Measurements from ENCODE around the gene SNX9. TPM values are rescaled to one million over a fixed set of nuclear protein-coding genes. Genes with fewer than 3 reads are reported as not detected.

The SNX9 gene
- total RNA-seq, 2 experiments from 2014 or later = 46.6 to 48.5 TPM

DNA sequence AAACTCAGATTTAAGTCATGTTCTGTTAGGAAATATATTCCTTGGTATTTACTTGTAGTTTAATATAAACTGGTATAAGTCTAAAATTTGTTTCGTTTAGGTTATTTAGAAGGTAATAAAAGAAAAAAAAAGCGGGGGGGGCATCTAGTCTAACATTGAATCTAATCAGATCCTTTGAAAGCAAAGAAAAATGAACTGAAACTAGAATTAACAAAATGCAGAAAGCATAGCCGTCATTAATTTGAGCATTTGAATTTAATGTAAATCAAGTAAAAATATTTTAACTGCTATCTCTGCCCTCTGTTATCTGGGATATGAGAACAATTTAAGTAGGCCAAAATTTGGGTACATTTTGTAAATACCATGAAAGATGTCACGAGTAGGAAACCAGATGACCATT lies 54.1 kb downstream of the SNX9 start:
- DNase-seq (no peak), ATAC-seq (ENCODE audit: poor library complexity) (no peak)
- Histone ChIP-seq H3K27me3 (ENCODE audit: control insufficient read depth in 1 of 2, insufficient read depth in 2 of 2, low read length in 2 of 2) (no peaks in the 10 kb centered on the region), H3K4me1 (ENCODE audit: insufficient read depth, low read length) (peaks cover 20% of the 10 kb centered on the region), H3K27ac (ENCODE audit: low read depth in 1 of 2, low read length in 2 of 2) (no peak overlapping the region), H3K9me3 (ENCODE audit: control insufficient read depth in 1 of 2, insufficient read depth in 1 of 2, low read length in 2 of 2) (no peaks in the 10 kb centered on the region), H3K36me3 (ENCODE audit: insufficient read depth, low read length) (peaks cover 34% of the 10 kb centered on the region), H3K4me3 (ENCODE audit: low read length) (no peak overlapping the region)
- H3K4me1 Mint-ChIP-seq (ENCODE audit: low read depth) = peaks cover 72% of the 10 kb centered on the region
- POLR2A ChIA-PET = interaction anchor here (1.0 kb wide), 2 partner anchors 62 to 121 kb away, joined by 3 read pairs; no protein-coding TSS in a partner anchor
- no peaks in the 10 kb centered on the region for H3K9me3 Mint-ChIP-seq
- peaks cover 86% of the 10 kb centered on the region for H3K36me3 Mint-ChIP-seq (ENCODE audit: low read depth)
- intact Hi-C loops (cut with DNase I, micrococcal nuclease) = no loop called here
- CTCF ChIA-PET = interaction anchor here (1.4 kb wide), 1 partner anchor 15 kb away, joined by 3 read pairs; no protein-coding TSS in a partner anchor
- TF ChIP-seq, protein P1, sequence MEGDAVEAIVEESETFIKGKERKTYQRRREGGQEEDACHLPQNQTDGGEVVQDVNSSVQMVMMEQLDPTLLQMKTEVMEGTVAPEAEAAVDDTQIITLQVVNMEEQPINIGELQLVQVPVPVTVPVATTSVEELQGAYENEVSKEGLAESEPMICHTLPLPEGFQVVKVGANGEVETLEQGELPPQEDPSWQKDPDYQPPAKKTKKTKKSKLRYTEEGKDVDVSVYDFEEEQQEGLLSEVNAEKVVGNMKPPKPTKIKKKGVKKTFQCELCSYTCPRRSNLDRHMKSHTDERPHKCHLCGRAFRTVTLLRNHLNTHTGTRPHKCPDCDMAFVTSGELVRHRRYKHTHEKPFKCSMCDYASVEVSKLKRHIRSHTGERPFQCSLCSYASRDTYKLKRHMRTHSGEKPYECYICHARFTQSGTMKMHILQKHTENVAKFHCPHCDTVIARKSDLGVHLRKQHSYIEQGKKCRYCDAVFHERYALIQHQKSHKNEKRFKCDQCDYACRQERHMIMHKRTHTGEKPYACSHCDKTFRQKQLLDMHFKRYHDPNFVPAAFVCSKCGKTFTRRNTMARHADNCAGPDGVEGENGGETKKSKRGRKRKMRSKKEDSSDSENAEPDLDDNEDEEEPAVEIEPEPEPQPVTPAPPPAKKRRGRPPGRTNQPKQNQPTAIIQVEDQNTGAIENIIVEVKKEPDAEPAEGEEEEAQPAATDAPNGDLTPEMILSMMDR (IDR thresholded peaks at IDR 0.05) = no peak
- peak overlapping the region; percentile 75 for H3K27ac Mint-ChIP-seq
- H3K4me3 Mint-ChIP-seq = peak overlapping the region; percentile 32
- H3K27me3 Mint-ChIP-seq = no peaks in the 10 kb centered on the region

DNA sequence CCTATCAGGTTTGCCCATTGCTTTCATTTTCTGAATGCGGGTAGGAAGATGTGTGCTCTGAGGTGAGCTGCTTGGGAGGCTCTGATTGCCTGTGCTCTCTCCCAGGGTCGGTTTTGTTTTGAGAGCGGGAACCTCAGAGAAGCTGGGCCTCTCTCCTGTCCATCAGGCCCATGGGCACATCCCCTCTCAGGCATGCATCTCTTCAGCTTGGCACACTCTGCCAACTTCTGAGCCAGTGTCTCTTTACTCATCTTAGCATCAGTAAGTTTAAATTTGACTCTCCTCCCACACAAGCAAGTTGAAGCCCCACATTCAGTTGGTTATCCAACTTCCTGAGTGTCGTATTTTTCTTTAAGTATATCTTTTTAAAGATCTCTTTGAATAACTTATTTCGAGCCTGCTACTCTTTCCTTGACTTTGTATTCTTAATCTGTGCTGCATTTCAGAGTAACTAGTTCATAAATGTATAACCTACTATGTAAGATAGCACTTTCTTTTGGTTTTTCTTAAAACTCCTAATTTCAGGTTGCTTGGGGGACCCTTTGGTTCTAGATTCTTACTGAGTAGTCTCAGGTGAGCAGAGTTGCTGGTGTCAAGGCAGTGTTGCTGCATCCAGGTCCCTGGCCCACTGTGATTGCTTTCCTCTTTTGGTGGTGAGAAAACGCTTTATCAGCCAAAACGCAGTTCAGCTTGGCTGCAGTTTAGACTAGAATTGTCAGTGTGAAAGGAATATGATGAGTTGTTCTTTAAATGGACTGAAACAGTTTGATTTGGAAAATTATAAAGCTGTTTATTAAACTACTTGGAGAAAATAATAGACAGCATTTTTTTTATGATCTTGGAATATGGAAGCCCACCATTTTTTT lies 54.8 kb downstream of the SNX9 start:
- DNase-seq (no peak), ATAC-seq (ENCODE audit: poor library complexity) (peak; percentile 25)
- H3K27ac Mint-ChIP-seq = peak overlapping the region; percentile 75
- ChIA-PET POLR2A (interaction anchor here (1.0 to 1.4 kb wide), 2 partner anchors 118 to 122 kb away, joined by 3 read pairs; no protein-coding TSS in a partner anchor), CTCF (interaction anchor here (1.4 kb wide), 1 partner anchor 15 kb away, joined by 3 read pairs; no protein-coding TSS in a partner anchor)
- H3K9me3 Mint-ChIP-seq = no peaks in the 10 kb centered on the region
- H3K36me3 Mint-ChIP-seq (ENCODE audit: low read depth) = peaks cover 92% of the 10 kb centered on the region
- H3K4me3 Mint-ChIP-seq = peak overlapping the region; percentile 32
- Histone ChIP-seq H3K4me1 (ENCODE audit: insufficient read depth, low read length) (peaks cover 17% of the 10 kb centered on the region), H3K4me3 (ENCODE audit: low read length) (no peak overlapping the region), H3K9me3 (ENCODE audit: control insufficient read depth in 1 of 2, insufficient read depth in 1 of 2, low read length in 2 of 2) (no peaks in the 10 kb centered on the region), H3K36me3 (ENCODE audit: insufficient read depth, low read length) (peaks cover 29% of the 10 kb centered on the region), H3K27me3 (ENCODE audit: control insufficient read depth in 1 of 2, insufficient read depth in 2 of 2, low read length in 2 of 2) (no peaks in the 10 kb centered on the region), H3K27ac (ENCODE audit: low read depth in 1 of 2, low read length in 2 of 2) (no peak overlapping the region)
- peaks cover 75% of the 10 kb centered on the region for H3K4me1 Mint-ChIP-seq (ENCODE audit: low read depth)
- H3K27me3 Mint-ChIP-seq = no peaks in the 10 kb centered on the region
- intact Hi-C loops (cut with DNase I, micrococcal nuclease) = no loop called here
- TF ChIP-seq, protein P1 (IDR thresholded peaks at IDR 0.05) = no peak

DNA sequence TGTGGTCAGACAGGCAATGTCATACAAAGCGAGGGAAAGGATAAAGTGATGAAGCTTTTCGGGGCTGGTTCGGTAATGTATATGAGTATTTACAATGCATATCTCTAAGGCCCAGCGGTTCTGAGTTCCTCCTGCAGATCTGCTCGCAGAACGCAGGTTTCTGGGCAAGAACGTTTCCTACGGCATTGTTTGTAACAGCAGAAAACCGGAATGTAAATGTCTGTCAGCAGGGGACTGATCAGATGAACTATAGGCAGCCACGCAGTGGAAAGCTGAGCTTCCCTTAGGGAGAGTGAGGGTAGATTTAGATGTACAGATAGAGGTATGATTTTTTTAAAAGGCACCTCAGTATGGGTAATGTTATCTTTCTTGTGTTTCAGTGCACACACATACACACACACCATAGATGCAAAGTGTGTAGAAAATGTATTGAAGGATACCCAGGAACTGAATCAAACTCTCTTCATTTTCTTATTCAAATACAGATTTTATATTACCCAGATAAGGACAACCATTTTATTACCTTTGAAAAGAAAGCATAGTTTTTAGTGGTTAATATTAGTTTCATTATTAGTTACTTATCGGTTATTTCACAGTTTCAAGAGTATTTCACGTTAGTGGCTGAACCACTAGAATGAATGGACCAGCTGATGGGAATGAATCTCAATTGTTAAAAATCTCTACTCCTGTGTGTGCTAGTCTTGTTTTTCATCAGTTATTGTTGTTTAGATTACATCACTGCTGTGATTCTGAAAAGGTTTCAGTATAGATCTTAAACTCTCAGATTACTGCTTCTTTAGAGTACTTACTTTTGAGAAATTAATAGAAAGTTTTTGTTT lies 56.2 kb downstream of the SNX9 start:
- H3K4me3 ChIP-seq (ENCODE audit: low read length) = no peak overlapping the region

More for the DNA sequence above, 56.2 kb downstream of the SNX9 start:
- Mint-ChIP-seq H3K4me3 (peak overlapping the region; percentile 49), H3K36me3 (ENCODE audit: low read depth) (peaks cover 91% of the 10 kb centered on the region), H3K27ac (peak overlapping the region; percentile 75), H3K4me1 (ENCODE audit: low read depth) (peaks cover 78% of the 10 kb centered on the region), H3K27me3 (no peaks in the 10 kb centered on the region), H3K9me3 (no peaks in the 10 kb centered on the region)
- no peaks in the 10 kb centered on the region for H3K9me3 ChIP-seq (ENCODE audit: control insufficient read depth in 1 of 2, insufficient read depth in 1 of 2, low read length in 2 of 2)
- no peak for ATAC-seq (ENCODE audit: poor library complexity)
- ChIA-PET POLR2A (interaction anchor here (1.1 to 1.5 kb wide), 3 partner anchors 12 to 120 kb away, joined by 3 to 6 read pairs (median 4); no protein-coding TSS in a partner anchor), CTCF (interaction anchor here (0.7 to 1.0 kb wide), 2 partner anchors 123 to 147 kb away, joined by 3 read pairs; no protein-coding TSS in a partner anchor)
- H3K4me1 ChIP-seq (ENCODE audit: insufficient read depth, low read length) = peaks cover 14% of the 10 kb centered on the region
- no peak for DNase-seq
- H3K27ac ChIP-seq (ENCODE audit: low read depth in 1 of 2, low read length in 2 of 2) = no peak overlapping the region
- intact Hi-C loops (cut with DNase I, micrococcal nuclease) = no loop called here
- TF ChIP-seq, protein P1 (IDR thresholded peaks at IDR 0.05) = no peak
- H3K27me3 ChIP-seq (ENCODE audit: control insufficient read depth in 1 of 2, insufficient read depth in 2 of 2, low read length in 2 of 2) = no peaks in the 10 kb centered on the region
- H3K36me3 ChIP-seq (ENCODE audit: insufficient read depth, low read length) = peaks cover 26% of the 10 kb centered on the region
